Measurements from ENCODE around the gene PCBP3.
"Not testable (repeated sequence)": the region's sequence is repeated elsewhere in the genome, so short reads cannot be mapped to it uniquely, and the experiment has no call there.

Gene PCBP3

GRCh38 chr21:45852386-45852785, 208.9 kb downstream of the PCBP3 start:
- not testable (repeated sequence) for DNase-seq

- DNase-seq, result no peak
These were observed 209.4 kb downstream of the PCBP3 start for GRCh38 chr21:45852886-45853400.

- DNase-seq, result no peak
These were observed 210.3 kb downstream of the PCBP3 start for GRCh38 chr21:45853703-45854342.

- DNase-seq, result no peak
These were observed 211.2 kb downstream of the PCBP3 start for GRCh38 chr21:45854690-45855247.

GRCh38 chr21:45855248-45855811, 211.8 kb downstream of the PCBP3 start:
- DNase-seq, result no peak

- DNase-seq, result no peak
These were observed 212.9 kb downstream of the PCBP3 start for GRCh38 chr21:45856442-45856841.

GRCh38 chr21:45856906-45857305, 213.4 kb downstream of the PCBP3 start:
- DNase-seq, result no peak

GRCh38 chr21:45857761-45858160, 214.2 kb downstream of the PCBP3 start:
- DNase-seq, result no peak

- no peak for DNase-seq
These were observed 214.7 kb downstream of the PCBP3 start for GRCh38 chr21:45858180-45858579.

- no peak for DNase-seq
These were observed 215.7 kb downstream of the PCBP3 start for GRCh38 chr21:45859041-45859761.

GRCh38 chr21:45859762-45860357, 216.3 kb downstream of the PCBP3 start:
- DNase-seq, result no peak

GRCh38 chr21:45860493-45861155, 217.1 kb downstream of the PCBP3 start:
- no peak for DNase-seq

GRCh38 chr21:45861156-45861870, 217.8 kb downstream of the PCBP3 start:
- DNase-seq, result no peak

GRCh38 chr21:45862543-45863207, 219.2 kb downstream of the PCBP3 start:
- DNase-seq, result no peak

- no peak for DNase-seq
These were observed 219.7 kb downstream of the PCBP3 start for GRCh38 chr21:45863267-45863666.

GRCh38 chr21:45863751-45864150, 220.2 kb downstream of the PCBP3 start:
- no peak for DNase-seq

GRCh38 chr21:45864436-45864835, 220.9 kb downstream of the PCBP3 start:
- peak; percentile 26 for DNase-seq

- peak; percentile 95 for DNase-seq
These were observed 221.7 kb downstream of the PCBP3 start for GRCh38 chr21:45865106-45865835.

- no peak for DNase-seq
These were observed 223.0 kb downstream of the PCBP3 start for GRCh38 chr21:45866551-45866950.

- no peak for DNase-seq
These were observed 223.6 kb downstream of the PCBP3 start for GRCh38 chr21:45867041-45867666.
